OCI-LY7 (cell line): ENCODE measurements around the gene NCAM1. TPM values are rescaled to one million over a fixed set of nuclear protein-coding genes. Genes with fewer than 3 reads are reported as not detected.

Experiments used
- BruUV-seq: library from RNA; stranded (reverse); fragments of 400-500 nt; replicated peaks from 2 replicates; lab custom pipeline; 2021; lab: Mats Ljungman, UMichigan
- CTCF ChIA-PET: fragments of 300-600 bp; sonication (Branson Sonifier 250); formaldehyde crosslinking; loops from one replicate; lab custom pipeline; 2022; ENCODE audit warnings: antibody characterized with exemption; ENCODE audit not compliant: unreplicated experiment; lab: Charles Lee
- POLR2A ChIA-PET: fragments of 300-600 bp; sonication (Branson Sonifier 250); formaldehyde crosslinking; loops from one replicate; lab custom pipeline; 2022; ENCODE audit warnings: antibody characterized with exemption; lab: Charles Lee
- DNase-seq: peaks from one replicate; pipeline ENCODE4 v3.0.0-alpha.2; 2015; ENCODE audit warnings: low spot score
- H2AFZ ChIP-seq: fragments of 200-600 bp; sonication (generic), shearing (Covaris generic); 2 replicates; pipeline ENCODE4 v1.6.1; 2014; ENCODE audit warnings: mild to moderate bottlenecking, antibody characterized with exemption, low read length, moderate library complexity
- H3K27ac ChIP-seq: fragments of 200-600 bp; sonication (generic); 2 replicates; pipeline ENCODE4 v1.5.1; 2014; ENCODE audit warnings: mixed run types, low read depth, mild to moderate bottlenecking, moderate library complexity, low read length, inconsistent platforms; ENCODE audit not compliant: poor library complexity, severe bottlenecking
- H3K36me3 ChIP-seq: fragments of 200-600 bp; sonication (generic); 2 replicates; pipeline ENCODE4 v1.6.1; 2014; ENCODE audit warnings: mild to moderate bottlenecking, antibody characterized with exemption, low read length, moderate library complexity, mixed read lengths; ENCODE audit not compliant: insufficient read depth
- H3K4me1 ChIP-seq: fragments of 200-600 bp; sonication (generic); 2 replicates; pipeline ENCODE4 v1.5.1; 2014; ENCODE audit warnings: mild to moderate bottlenecking, low read length; ENCODE audit not compliant: insufficient read depth, poor library complexity, severe bottlenecking
- H3K4me2 ChIP-seq: fragments of 200-600 bp; sonication (generic); 2 replicates; pipeline ENCODE4 v1.6.1; 2014; ENCODE audit warnings: mild to moderate bottlenecking, low read length
- H3K4me3 ChIP-seq: fragments of 200-600 bp; sonication (generic); 2 replicates; pipeline ENCODE4 v1.5.1; 2014; ENCODE audit warnings: mild to moderate bottlenecking, low read depth, low read length; ENCODE audit not compliant: poor library complexity, severe bottlenecking
- H3K79me2 ChIP-seq: fragments of 200-600 bp; sonication (generic); 2 replicates; pipeline ENCODE4 v1.6.1; 2016; ENCODE audit warnings: low read depth, mild to moderate bottlenecking, low read length, moderate library complexity, mixed read lengths; ENCODE audit not compliant: insufficient read depth
- H3K9me2 ChIP-seq: fragments of 200-600 bp; sonication (generic); 2 replicates; pipeline ENCODE4 v1.6.1; 2016; ENCODE audit warnings: mild to moderate bottlenecking, low read length, mixed read lengths; ENCODE audit not compliant: insufficient read depth
- H3K9me3 ChIP-seq: fragments of 200-600 bp; sonication (generic); 2 replicates; pipeline ENCODE4 v1.6.1; 2014; ENCODE audit warnings: mild to moderate bottlenecking, mixed run types, low read length, mixed read lengths
- H4K20me1 ChIP-seq: fragments of 200-600 bp; sonication (generic); 2 replicates; pipeline ENCODE4 v1.6.1; 2014; ENCODE audit warnings: mild to moderate bottlenecking, antibody characterized with exemption, low read length, moderate library complexity, mixed read lengths; ENCODE audit not compliant: insufficient read depth
- EZH2phosphoT487 ChIP-seq: fragments of 200-600 bp; sonication (generic); IDR thresholded peaks from 2 replicates; pipeline ENCODE4 v1.6.1; 2018; ENCODE audit warnings: low read depth, borderline replicate concordance, mild to moderate bottlenecking, mixed run types, antibody characterized with exemption, low read length, moderate library complexity, mixed read lengths
- intact Hi-C: fragments of 100-400 bp; cut with micrococcal nuclease; formaldehyde crosslinking; loops from one replicate; pipeline ENCODE4 v1.10.0; 2022; ENCODE audit not compliant: unreplicated experiment
- total RNA-seq, 2 experiments: library from RNA; depleted of rRNA in 1 of 2; stranded (reverse); fragments of >200 nt in 1 of 2; shearing (Covaris generic) in 1 of 2; gene quantifications; 2 replicates each; pipeline ENCODE4 v1.2.3, GENCODE V29; 2014 to 2022
- TF ChIP-seq, protein P1 (sequence below): fragments of 200-600 bp; sonication (generic); conservative IDR thresholded peaks from 2 replicates; pipeline ENCODE4 v1.5.1; 2014; ENCODE audit warnings: mild to moderate bottlenecking, antibody characterized with exemption, low read length, moderate library complexity, mixed read lengths

Gene NCAM1
- total RNA-seq, 2 experiments from 2014 or later, result not detected

- POLR2A ChIA-PET, result no interaction called here
- no TSS peak for BruUV-seq
These were observed 53.9 kb downstream of the NCAM1 start for GRCh38 chr11:113015098-113015455.

GRCh38 chr11:113016905-113017304 is 55.7 kb downstream of the NCAM1 start:
- no peaks in the 10 kb centered on the region for H3K36me3 ChIP-seq
- TF ChIP-seq, protein P1, sequence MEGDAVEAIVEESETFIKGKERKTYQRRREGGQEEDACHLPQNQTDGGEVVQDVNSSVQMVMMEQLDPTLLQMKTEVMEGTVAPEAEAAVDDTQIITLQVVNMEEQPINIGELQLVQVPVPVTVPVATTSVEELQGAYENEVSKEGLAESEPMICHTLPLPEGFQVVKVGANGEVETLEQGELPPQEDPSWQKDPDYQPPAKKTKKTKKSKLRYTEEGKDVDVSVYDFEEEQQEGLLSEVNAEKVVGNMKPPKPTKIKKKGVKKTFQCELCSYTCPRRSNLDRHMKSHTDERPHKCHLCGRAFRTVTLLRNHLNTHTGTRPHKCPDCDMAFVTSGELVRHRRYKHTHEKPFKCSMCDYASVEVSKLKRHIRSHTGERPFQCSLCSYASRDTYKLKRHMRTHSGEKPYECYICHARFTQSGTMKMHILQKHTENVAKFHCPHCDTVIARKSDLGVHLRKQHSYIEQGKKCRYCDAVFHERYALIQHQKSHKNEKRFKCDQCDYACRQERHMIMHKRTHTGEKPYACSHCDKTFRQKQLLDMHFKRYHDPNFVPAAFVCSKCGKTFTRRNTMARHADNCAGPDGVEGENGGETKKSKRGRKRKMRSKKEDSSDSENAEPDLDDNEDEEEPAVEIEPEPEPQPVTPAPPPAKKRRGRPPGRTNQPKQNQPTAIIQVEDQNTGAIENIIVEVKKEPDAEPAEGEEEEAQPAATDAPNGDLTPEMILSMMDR, result no peak
- no peak for TF ChIP-seq EZH2phosphoT487
- no peak overlapping the region for H3K4me3 ChIP-seq
- no peak overlapping the region for H3K4me2 ChIP-seq
- CTCF ChIA-PET, result no interaction called here
- no peaks in the 10 kb centered on the region for H3K9me3 ChIP-seq
- intact Hi-C loops, result no loop called here
- no peak overlapping the region for H3K27ac ChIP-seq
- H3K4me1 ChIP-seq, result no peaks in the 10 kb centered on the region
- H3K79me2 ChIP-seq, result no peaks in the 10 kb centered on the region
- no peaks in the 10 kb centered on the region for H3K9me2 ChIP-seq
- POLR2A ChIA-PET, result no interaction called here
- BruUV-seq, result no TSS peak
- no peak overlapping the region for H2AFZ ChIP-seq
- no peak for DNase-seq
- no peaks in the 10 kb centered on the region for H4K20me1 ChIP-seq

More at GRCh38 chr11:113015098-113015455, 53.9 kb downstream of the NCAM1 start:
- H3K4me2 ChIP-seq, result no peak overlapping the region
- H2AFZ ChIP-seq, result no peak overlapping the region
- TF ChIP-seq, protein P1, result no peak
- TF ChIP-seq EZH2phosphoT487, result no peak
- no peaks in the 10 kb centered on the region for H3K79me2 ChIP-seq
- no peaks in the 10 kb centered on the region for H3K9me3 ChIP-seq
- H3K4me3 ChIP-seq, result no peak overlapping the region
- no peaks in the 10 kb centered on the region for H3K36me3 ChIP-seq
- H3K4me1 ChIP-seq, result no peaks in the 10 kb centered on the region
- CTCF ChIA-PET, result no interaction called here
- no peaks in the 10 kb centered on the region for H3K9me2 ChIP-seq
- no peak overlapping the region for H3K27ac ChIP-seq
- DNase-seq, result no peak
- intact Hi-C loops, result no loop called here
- no peaks in the 10 kb centered on the region for H4K20me1 ChIP-seq

- H3K27ac ChIP-seq, result no peak overlapping the region
- POLR2A ChIA-PET, result no interaction called here
- CTCF ChIA-PET, result no interaction called here
These were observed 57.7 kb downstream of the NCAM1 start for GRCh38 chr11:113018913-113019312.

More at GRCh38 chr11:113018913-113019312, 57.7 kb downstream of the NCAM1 start:
- no peak for TF ChIP-seq EZH2phosphoT487
- TF ChIP-seq, protein P1, result no peak
- no TSS peak for BruUV-seq
- H3K4me3 ChIP-seq, result no peak overlapping the region
- H3K4me2 ChIP-seq, result no peak overlapping the region
- no peaks in the 10 kb centered on the region for H3K9me2 ChIP-seq
- no peaks in the 10 kb centered on the region for H3K9me3 ChIP-seq
- no peaks in the 10 kb centered on the region for H3K4me1 ChIP-seq
- no peaks in the 10 kb centered on the region for H3K79me2 ChIP-seq
- no peak for DNase-seq
- H2AFZ ChIP-seq, result no peak overlapping the region
- no peaks in the 10 kb centered on the region for H4K20me1 ChIP-seq
- intact Hi-C loops, result no loop called here
- H3K36me3 ChIP-seq, result no peaks in the 10 kb centered on the region
